A549 treated with AZD9567 at 1 μM for 4 hours (cell line): ENCODE results near the gene NAGLU. TPM values are rescaled to one million over a fixed set of nuclear protein-coding genes. Genes with fewer than 3 reads are reported as not detected.

Experiments used
- total RNA-seq: library from RNA; stranded (reverse); fragments of 200-300 nt; extraction: Qiagen RNA extraction; gene quantifications from 5 replicates; pipeline ENCODE4 v1.2.3, GENCODE V29; 2022; ENCODE audit not compliant: insufficient read depth

NAGLU gene
- total RNA-seq, result 30.0 to 49.1 TPM (median 45.8 TPM) in 5 replicates

GRCh38 chr17:42536048-42536371, at the start of gene NAGLU:
TSS of gene NAGLU (plus strand) at chr17:42536241. CDS start at chr17:42536273, 32 bp downstream.

GRCh38 chr17:42552736-42553135, 16.7 kb downstream of the NAGLU start, which contains the start of gene HSD17B1:
TSS of gene HSD17B1 (plus strand) at chr17:42552923. CDS start at chr17:42552934, 11 bp downstream.

GRCh38 chr17:42561897-42562387, 25.9 kb downstream of the NAGLU start, which contains the start of gene COASY:
TSS of gene COASY (plus strand) at chr17:42562148. CDS start at chr17:42562623, 475 bp downstream.

GRCh38 chr17:42566883-42567573, 31.0 kb downstream of the NAGLU start, which contains the start of gene MLX:
TSS of gene MLX (plus strand) at chr17:42567100. CDS start at chr17:42567125, 25 bp downstream.

GRCh38 chr17:42577532-42578281, 41.7 kb downstream of the NAGLU start, which contains the start of gene PSMC3IP:
TSS of gene PSMC3IP (minus strand) at chr17:42577729. CDS start at chr17:42577686, 43 bp downstream.

Other genes with a start within 250 kb of the NAGLU start
- gene STAT5A, start 247.7 kb upstream of the NAGLU start, total RNA-seq, result 4.8 to 6.0 TPM (median 5.7 TPM) in 5 replicates
- 67.5 to 78.4 TPM (median 69.2 TPM) in 5 replicates for gene STAT3, start 147.8 kb upstream of the NAGLU start, total RNA-seq
- 369 to 442 TPM (median 394 TPM) in 5 replicates for gene CAVIN1, start 113.0 kb upstream of the NAGLU start, total RNA-seq
- 35.3 to 42.8 TPM (median 36.6 TPM) in 5 replicates for gene ATP6V0A1, start 77.4 kb upstream of the NAGLU start, total RNA-seq
- 1.4 to 1.8 TPM (median 1.7 TPM) in 4 of 5 replicates, not detected in the other for gene HSD17B1, start 16.7 kb downstream of the NAGLU start, total RNA-seq
- gene COASY, start 25.9 kb downstream of the NAGLU start, total RNA-seq, result 96.7 to 132 TPM (median 120 TPM) in 5 replicates
- 60.3 to 64.2 TPM (median 63.2 TPM) in 5 replicates for gene MLX, start 30.9 kb downstream of the NAGLU start, total RNA-seq
- gene PSMC3IP, start 41.5 kb downstream of the NAGLU start, total RNA-seq, result 33.7 to 40.5 TPM (median 36.2 TPM) in 5 replicates
- gene RETREG3, start 73.1 kb downstream of the NAGLU start, total RNA-seq, result 26.7 to 33.0 TPM (median 28.0 TPM) in 5 replicates
- 143 to 167 TPM (median 150 TPM) in 5 replicates for gene TUBG1, start 73.4 kb downstream of the NAGLU start, total RNA-seq
- gene TUBG2, start 123.0 kb downstream of the NAGLU start, total RNA-seq, result 17.8 to 25.5 TPM (median 24.6 TPM) in 5 replicates
- gene PLEKHH3, start 140.8 kb downstream of the NAGLU start, total RNA-seq, result 14.7 to 17.2 TPM (median 15.3 TPM) in 5 replicates
- gene CCR10, start 145.6 kb downstream of the NAGLU start, total RNA-seq, result 0.25 to 2.1 TPM (median 0.44 TPM) in 5 replicates
- 5.1 to 6.3 TPM (median 5.7 TPM) in 5 replicates for gene CNTNAP1, start 146.3 kb downstream of the NAGLU start, total RNA-seq
- 6.6 to 12.7 TPM (median 12.2 TPM) in 5 replicates for gene EZH1, start 208.8 kb downstream of the NAGLU start, total RNA-seq
- gene RAMP2, start 225.0 kb downstream of the NAGLU start, total RNA-seq, result 0.37 to 0.91 TPM (median 0.82 TPM) in 4 of 5 replicates, not detected in the other
- gene VPS25, start 237.2 kb downstream of the NAGLU start, total RNA-seq, result 120 to 147 TPM (median 124 TPM) in 5 replicates
- 1.3 to 2.0 TPM (median 1.8 TPM) in 4 of 5 replicates, not detected in the other for gene WNK4, start 244.4 kb downstream of the NAGLU start, total RNA-seq